ENCODE measurements around the gene SLC22A3.
"Not testable (repeated sequence)": the region's sequence is repeated elsewhere in the genome, so short reads cannot be mapped to it uniquely, and the experiment has no call there.

SLC22A3 gene

GRCh38 chr6:160348223-160349019 is at the start of gene SLC22A3:
TSS of gene SLC22A3 (plus strand) at chr6:160348378. CDS start at chr6:160348420, 42 bp downstream.
- DNase-seq: no peak

- no peak for DNase-seq
Measured at GRCh38 chr6:160299559-160299958, 48.6 kb upstream of the SLC22A3 start.

GRCh38 chr6:160300076-160300695 is 48.0 kb upstream of the SLC22A3 start:
- DNase-seq: no peak

- no peak for DNase-seq
Measured at GRCh38 chr6:160301339-160301738, 46.8 kb upstream of the SLC22A3 start.

- DNase-seq: not testable (repeated sequence)
Measured at GRCh38 chr6:160302431-160303082, 45.6 kb upstream of the SLC22A3 start.

GRCh38 chr6:160303806-160304205 is 44.4 kb upstream of the SLC22A3 start:
- no peak for DNase-seq

GRCh38 chr6:160305926-160306713 is 42.1 kb upstream of the SLC22A3 start:
- DNase-seq: no peak

GRCh38 chr6:160309718-160310117 is 38.5 kb upstream of the SLC22A3 start:
- DNase-seq: no peak

- no peak for DNase-seq
Measured at GRCh38 chr6:160312900-160313299, 35.3 kb upstream of the SLC22A3 start.

- no peak for DNase-seq
Measured at GRCh38 chr6:160315310-160315709, 32.9 kb upstream of the SLC22A3 start.

GRCh38 chr6:160316261-160316660 is 31.9 kb upstream of the SLC22A3 start:
- no peak for DNase-seq

- DNase-seq: no peak
Measured at GRCh38 chr6:160319246-160319645, 28.9 kb upstream of the SLC22A3 start.

- no peak for DNase-seq
Measured at GRCh38 chr6:160321729-160322505, 26.3 kb upstream of the SLC22A3 start.

- no peak for DNase-seq
Measured at GRCh38 chr6:160327981-160328380, 20.2 kb upstream of the SLC22A3 start.

GRCh38 chr6:160328447-160328846 is 19.7 kb upstream of the SLC22A3 start:
- no peak for DNase-seq

GRCh38 chr6:160329188-160329587 is 19.0 kb upstream of the SLC22A3 start:
- no peak for DNase-seq

GRCh38 chr6:160330619-160331018 is 17.6 kb upstream of the SLC22A3 start:
- no peak for DNase-seq

- no peak for DNase-seq
Measured at GRCh38 chr6:160331204-160331603, 17.0 kb upstream of the SLC22A3 start.

- no peak for DNase-seq
Measured at GRCh38 chr6:160331753-160332152, 16.4 kb upstream of the SLC22A3 start.

- DNase-seq: no peak
Measured at GRCh38 chr6:160333101-160333500, 15.1 kb upstream of the SLC22A3 start.

GRCh38 chr6:160333841-160334240 is 14.3 kb upstream of the SLC22A3 start:
- no peak for DNase-seq

- DNase-seq: no peak
Measured at GRCh38 chr6:160336200-160336599, 12.0 kb upstream of the SLC22A3 start.

All from activated gamma-delta T cell treated with Interleukin-2 at 50 U/mL for 16 hours (primary cell).